Suppressor macrophage (primary cell): ENCODE data around the gene PDAP1.
"Not testable (repeated sequence)": the region's sequence is repeated elsewhere in the genome, so short reads cannot be mapped to it uniquely, and the experiment has no call there.

Experiments used
- DNase-seq, 4 experiments: peaks; one replicate each; pipeline ENCODE4 v3.0.0-alpha.2; 2020 to 2022

PDAP1 gene

GRCh38 chr7:99395616-99396327, 12.6 kb downstream of the PDAP1 start:
- DNase-seq, result no peak

DNA sequence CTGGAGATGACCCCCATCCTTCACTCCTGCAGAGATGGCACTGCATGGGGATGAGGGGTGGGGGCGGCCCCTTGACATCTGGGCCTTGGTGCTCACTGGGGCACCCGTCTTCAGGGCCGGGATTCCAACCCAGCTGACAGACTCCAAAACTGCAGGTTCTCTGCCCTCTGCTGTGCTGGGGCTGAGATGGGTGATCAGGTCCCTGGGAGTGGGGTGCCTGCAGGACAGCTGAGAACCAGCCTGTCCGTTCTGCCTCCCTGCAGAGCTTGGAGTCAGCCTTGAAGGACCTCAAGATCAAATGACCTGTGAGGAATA, 14.3 kb downstream of the PDAP1 start:
- DNase-seq, result no peak

DNA sequence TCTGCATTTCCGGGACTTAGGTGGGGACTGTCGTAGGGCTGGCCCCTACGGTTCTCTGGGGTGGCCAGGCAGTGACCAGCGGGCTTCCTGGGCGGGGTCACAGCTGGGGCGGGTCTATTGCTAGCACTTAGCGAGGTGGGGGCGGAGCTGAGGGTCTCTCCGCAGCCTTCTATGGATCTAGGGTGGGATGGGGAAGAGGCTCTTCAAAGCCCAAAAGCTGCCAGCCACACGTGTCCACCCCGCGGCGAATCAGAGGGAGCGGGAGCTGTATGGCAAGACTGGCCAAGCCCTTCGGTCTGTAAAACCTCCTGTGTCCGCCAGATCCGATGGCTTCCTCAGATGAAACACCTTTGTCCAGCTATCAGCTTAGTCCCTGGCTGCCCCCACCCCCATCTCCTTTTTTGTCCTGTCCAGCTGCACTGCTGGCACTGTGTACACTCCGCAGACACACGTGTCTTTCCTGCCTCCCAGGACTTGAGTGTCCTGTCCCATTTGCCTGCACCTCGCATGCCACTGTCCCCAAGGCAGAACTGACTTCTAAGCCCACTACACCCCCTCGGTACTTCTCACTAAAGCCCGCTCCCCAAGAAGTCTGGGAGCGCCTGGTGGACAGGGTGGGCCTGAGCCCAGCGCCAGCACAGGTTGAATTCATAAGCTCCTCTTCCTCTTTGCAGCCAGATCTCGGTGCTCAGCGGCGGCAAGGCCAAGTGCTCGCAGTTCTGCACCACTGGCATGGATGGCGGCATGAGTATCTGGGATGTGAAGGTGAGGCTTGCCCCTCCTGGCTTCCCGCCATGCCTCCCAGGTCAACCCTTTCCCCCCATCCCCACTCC, 14.8 kb downstream of the PDAP1 start:
- DNase-seq, result no peak

GRCh38 chr7:99392659-99393354, 15.6 kb downstream of the PDAP1 start:
- peak; percentile 61 to 75 (median 68) for DNase-seq

DNA sequence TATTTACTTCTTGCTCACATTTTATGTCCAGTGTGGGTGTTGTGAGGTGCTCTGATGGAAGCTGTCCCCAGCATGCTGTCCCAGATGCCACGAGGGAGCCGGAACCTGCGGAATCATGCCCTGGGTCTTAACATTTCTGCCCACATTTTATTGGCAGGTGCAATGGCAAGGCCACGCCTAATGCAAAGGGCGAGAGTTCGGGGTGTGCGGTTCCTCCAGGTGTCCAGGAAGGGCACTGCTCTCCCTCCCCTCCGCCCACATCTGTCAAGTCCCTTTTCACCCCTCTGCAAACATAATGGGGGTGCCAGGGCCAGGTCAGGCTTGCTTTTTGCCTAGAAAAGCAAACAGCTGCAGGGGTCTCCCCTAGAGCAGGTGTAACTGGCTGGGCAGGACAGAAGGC, 16.4 kb downstream of the PDAP1 start:
- DNase-seq, result no peak

DNA sequence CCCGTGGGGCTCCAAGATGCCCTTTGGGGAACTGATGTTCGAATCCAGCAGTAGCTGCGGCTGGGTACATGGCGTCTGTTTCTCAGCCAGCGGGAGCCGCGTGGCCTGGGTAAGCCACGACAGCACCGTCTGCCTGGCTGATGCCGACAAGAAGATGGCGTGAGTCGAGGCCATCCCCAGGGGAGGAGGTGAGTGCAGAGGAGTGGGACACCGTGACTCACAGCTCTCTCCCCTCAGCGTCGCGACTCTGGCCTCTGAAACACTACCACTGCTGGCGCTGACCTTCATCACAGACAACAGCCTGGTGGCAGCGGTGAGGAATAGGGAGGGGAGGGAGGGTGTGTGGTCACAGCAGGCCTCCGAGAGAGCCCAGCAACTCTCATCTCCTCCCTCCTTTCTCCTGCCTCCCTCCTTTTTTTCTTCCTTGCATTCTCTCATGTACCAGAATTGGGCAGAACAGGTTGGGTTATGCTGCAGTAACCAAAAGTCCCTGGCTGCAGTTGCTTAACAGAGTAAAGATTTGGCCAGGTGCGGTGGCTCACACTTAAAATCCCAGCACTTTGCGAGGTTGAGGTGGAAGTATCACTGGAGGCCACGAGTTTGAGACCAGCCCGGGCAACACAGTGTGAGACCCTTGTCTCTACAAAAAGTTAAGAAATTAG, 17.3 kb downstream of the PDAP1 start:
- no peak for DNase-seq

- DNase-seq, result no peak
Observed at GRCh38 chr7:99389772-99390171, 18.6 kb downstream of the PDAP1 start.

DNA sequence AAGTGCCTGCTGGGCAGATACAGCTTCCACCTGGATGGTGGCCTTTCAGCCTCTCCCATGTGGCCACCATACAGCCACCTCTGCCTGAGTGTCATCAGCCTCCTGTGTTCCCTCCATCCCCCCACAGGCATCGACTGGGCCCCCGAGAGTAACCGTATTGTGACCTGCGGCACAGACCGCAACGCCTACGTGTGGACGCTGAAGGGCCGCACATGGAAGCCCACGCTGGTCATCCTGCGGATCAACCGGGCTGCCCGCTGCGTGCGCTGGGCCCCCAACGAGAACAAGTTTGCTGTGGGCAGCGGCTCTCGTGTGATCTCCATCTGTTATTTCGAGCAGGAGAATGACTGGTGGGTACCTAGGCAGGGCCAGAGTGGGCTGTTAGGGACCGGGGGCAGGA, 20.5 kb downstream of the PDAP1 start:
- no peak for DNase-seq

DNA sequence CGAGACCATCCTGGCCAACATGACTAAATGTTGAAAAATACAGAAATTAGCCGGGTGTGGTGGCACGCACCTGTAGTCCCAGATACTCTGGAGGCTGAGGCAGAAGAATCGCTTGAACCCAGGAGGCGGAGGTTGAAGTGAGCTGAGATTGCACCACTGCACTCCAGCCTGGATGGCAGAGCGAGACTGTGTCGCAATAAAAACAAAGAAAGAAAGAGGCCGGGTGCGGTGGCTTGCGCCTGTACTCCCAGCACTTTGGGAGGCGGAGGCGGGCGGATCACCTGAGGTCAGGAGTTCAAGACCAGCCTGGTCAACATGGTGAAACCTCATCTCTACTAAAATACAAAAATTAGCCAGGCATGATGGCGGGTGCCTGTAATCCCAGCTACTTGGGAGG, 21.2 kb downstream of the PDAP1 start:
- DNase-seq, result peak in 1 of 4 experiments; percentile 37

- peak; percentile 60 to 76 (median 71) for DNase-seq
Observed at GRCh38 chr7:99386584-99387238, 21.7 kb downstream of the PDAP1 start.

- DNase-seq, result peak in 3 of 4 experiments; percentile 48 to 64 (median 53)
Observed at GRCh38 chr7:99385564-99385963, 22.8 kb downstream of the PDAP1 start.

- no peak for DNase-seq
Observed at GRCh38 chr7:99384523-99384922, 23.9 kb downstream of the PDAP1 start.

DNA sequence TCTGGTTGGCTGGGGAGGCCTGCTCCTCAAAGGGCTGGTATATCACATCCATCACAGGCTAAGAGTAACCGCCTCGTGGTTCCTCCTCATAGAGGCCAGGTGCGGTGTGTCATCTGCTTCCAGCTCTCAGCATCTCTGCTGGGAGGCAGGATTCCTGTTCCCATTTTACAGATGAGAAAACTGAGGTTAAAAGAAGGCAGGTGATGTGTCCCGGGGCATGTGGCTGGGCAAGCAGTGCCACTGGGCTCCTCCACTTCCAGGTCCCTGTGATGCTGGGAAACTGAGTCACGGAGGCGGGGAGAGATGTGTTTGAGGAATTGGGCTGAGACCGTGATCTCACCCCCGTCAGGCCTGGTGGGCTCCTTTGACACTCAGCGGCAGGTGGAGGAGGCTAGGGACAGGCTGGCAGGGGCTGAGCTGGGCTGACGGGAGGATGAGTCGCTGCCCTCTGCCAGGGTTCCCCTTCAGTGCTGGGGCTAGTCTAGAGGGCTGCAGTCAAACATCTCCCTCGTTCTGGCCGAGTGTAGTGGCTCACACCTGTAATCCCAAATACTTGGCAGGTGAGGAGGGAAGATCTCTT, 24.5 kb downstream of the PDAP1 start:
- no peak for DNase-seq

DNA sequence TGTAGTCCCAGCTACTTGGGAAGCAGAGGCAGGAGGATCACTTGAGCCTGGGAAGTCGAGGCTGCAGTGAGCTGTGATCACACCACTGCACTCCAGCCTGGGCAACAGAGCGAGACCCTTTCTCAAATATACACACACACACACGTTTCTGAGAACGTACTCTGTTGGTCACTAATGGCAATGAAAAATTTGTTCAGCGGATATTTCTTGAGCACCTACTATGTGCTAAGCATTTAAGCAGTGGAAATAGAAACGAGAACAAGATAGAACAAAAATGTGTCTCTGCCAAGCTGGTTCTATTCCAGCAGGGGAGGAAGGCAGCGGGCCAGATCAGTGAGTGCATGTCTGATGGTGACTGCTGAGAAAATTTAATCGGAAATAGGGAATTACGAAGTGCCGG, 25.2 kb downstream of the PDAP1 start:
- no peak for DNase-seq

GRCh38 chr7:99381664-99382075, 26.7 kb downstream of the PDAP1 start:
- DNase-seq, result no peak

GRCh38 chr7:99380823-99381663, 27.4 kb downstream of the PDAP1 start:
- peak; percentile 86 to 95 (median 94) for DNase-seq

GRCh38 chr7:99380032-99380822, 28.2 kb downstream of the PDAP1 start:
- peak; percentile 94 to 99 (median 96) for DNase-seq

DNA sequence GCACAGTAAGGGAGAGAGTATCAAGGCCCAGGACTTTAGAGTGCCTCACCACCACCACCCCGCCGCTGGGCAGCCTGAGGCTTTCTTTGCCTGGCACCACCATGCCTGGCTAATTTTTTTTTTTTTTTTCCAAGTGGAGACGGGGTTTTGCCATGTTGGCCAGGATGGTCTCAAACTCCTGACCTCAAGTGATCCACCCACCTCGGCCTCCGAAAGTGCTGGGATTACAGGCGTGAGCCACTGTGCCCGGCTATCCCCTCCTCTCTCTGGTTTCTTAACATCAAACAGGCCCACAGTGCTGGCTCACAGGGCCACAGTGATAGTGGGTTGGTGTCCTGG, 28.7 kb downstream of the PDAP1 start:
- not testable (repeated sequence) for DNase-seq

- DNase-seq, result peak; percentile 89 to 98 (median 95)
Observed at GRCh38 chr7:99379043-99379577, 29.3 kb downstream of the PDAP1 start.
